ENCODE measurements around the gene CAMK1.

DNA sequence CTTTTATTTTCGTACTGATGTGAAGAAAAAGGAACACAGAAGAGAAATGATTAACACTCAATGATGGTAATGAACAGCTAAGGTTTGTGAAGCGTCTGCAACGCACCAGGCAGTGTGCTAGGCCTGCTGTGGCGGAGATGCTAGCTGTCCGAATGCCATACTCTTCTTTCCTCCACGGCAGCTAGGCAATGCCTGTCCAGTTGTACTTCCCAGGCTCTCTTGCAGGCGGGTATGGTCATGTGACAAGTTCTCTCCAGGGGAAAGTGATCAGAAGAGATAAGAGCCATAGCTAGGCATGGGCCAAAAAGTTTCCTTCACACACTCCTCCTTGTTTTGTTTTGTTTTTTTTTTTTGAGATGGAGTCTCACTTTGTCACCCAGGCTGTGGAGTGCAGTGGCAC is 15.9 kb upstream of the CAMK1 start:
- TF ChIP-seq, protein P1, sequence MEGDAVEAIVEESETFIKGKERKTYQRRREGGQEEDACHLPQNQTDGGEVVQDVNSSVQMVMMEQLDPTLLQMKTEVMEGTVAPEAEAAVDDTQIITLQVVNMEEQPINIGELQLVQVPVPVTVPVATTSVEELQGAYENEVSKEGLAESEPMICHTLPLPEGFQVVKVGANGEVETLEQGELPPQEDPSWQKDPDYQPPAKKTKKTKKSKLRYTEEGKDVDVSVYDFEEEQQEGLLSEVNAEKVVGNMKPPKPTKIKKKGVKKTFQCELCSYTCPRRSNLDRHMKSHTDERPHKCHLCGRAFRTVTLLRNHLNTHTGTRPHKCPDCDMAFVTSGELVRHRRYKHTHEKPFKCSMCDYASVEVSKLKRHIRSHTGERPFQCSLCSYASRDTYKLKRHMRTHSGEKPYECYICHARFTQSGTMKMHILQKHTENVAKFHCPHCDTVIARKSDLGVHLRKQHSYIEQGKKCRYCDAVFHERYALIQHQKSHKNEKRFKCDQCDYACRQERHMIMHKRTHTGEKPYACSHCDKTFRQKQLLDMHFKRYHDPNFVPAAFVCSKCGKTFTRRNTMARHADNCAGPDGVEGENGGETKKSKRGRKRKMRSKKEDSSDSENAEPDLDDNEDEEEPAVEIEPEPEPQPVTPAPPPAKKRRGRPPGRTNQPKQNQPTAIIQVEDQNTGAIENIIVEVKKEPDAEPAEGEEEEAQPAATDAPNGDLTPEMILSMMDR (IDR thresholded peaks at IDR 0.05) = no peak
- TF ChIP-seq POLR2A (IDR thresholded peaks at IDR 0.05) = no peak

All from heart left ventricle (tissue), 13 donors.